ENCODE measurements around the gene HERC5.
A peak's percentile ranks its signal among the peaks of the same experiment; 100 is the strongest.

HERC5 gene

DNA sequence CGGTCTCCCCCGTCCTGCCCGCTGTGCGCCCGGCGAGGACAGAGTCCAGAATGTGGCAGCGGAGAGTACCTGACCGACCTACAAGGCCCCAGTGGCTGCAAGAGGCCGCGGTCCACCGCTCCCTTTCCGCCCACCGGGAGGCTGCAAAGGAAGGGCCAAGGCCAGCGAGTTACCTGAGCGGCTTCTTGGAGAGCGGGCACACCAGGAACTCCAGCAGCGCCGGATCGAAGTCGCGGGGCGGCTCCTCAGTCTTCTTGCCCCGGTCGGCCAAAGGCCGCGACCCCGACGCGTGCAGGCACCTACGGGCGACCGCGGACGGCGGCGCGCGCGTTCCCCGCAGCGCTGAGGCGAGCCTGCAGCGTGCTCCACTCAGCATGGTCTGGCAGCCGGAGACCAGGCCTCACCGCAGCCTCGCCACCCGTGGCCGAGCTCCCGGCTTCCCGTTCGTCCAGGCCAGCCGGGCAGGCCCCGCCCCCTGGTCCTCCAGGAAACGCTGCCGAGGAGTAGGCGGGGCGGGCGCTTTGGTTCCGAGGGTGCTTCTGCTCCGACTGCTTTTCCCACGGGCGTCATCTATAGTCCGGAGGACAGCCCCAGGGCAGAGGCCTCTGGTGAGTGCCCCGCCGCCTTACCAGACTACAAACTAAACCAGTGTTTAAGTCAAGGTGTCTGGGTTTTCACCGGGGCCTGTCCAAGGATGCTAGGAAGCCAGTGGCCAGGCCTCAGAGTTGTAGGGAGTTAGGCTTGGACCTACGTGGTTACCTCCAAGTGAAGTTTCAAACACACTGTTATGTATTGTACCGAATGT is 66.6 kb downstream of the HERC5 start, which contains the start of gene PYURF:
Gene PYURF (minus strand): TSS at position 452 of the 805 bp plus-strand sequence. CDS start 76 bp downstream, at position 376.
- DNase-seq, result peak; percentile 58 to 71 (median 67)

GRCh38 chr4:88524171-88524570 is 67.3 kb downstream of the HERC5 start:
- DNase-seq, result no peak

DNA sequence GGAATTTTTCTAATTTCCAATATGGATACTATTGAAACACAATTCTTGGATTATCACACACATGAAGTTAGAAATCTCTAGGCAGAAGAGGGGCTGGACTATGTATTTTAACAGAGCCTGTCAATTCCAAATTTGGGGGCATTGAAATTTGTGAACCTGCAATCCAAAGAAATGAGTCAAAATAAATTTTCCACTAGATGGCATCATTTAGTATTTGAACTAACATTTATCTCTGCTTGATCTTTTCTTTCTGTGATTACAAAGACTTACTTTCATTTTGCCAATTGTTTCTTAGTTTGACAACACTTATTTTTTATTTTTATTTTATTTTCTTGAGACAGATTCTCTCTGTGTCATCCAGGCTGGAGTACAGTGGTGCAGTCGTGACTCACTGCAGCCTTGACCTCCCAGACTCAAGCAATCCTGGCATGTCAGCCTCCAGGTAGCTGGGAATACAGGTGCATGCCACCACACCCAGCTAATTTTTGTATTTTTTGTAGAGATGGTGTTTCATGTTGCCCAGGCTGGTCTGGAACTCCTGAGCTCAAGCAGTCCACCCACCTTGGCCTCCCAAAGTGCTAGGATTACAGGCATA is 69.4 kb downstream of the HERC5 start:
- peak in 2 of 5 experiments; percentile 11 to 62 for DNase-seq

DNA sequence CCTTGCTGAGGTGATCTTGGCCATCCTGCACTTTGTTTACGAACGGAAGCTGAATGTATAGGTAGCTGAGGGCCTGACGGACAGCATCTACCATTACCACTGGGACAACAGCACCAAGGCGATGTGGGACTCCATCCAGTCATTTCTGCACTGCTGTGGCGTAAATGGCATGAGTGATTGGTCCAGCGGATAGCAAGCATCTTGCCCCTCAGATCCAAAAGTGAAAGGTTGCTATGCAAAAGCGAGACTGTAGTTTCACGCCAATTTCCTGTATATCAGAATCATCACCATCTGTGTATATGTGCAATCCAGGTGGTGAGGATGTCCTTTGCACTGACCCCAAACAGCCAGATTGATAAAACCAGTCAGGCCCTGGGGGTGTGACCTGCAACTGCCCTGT is 70.9 kb downstream of the HERC5 start:
- peak in 1 of 5 experiments; percentile 19 for DNase-seq

DNA sequence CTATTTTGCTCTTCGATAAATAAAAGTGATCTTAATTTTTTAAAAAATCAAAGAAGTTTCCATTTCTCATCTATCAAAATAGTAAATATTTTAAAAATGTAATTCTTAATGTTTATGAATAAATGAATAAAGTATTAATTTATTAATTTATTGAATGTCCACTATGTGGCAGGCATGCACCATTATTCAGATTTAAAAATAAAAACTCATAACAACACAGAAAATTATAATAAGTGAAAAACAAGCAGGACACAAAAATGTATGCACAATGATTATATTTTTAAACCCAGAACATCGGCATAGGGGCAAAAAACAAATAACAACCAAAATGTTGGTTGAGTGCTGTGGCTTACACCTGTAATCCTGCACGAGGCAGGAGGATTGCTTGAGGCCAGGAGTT is 71.9 kb downstream of the HERC5 start:
- DNase-seq, result no peak

- DNase-seq, result no peak
Observed at GRCh38 chr4:88531549-88531948, 74.6 kb downstream of the HERC5 start.

- no peak for DNase-seq
Observed at GRCh38 chr4:88533088-88533790, 76.3 kb downstream of the HERC5 start.

DNA sequence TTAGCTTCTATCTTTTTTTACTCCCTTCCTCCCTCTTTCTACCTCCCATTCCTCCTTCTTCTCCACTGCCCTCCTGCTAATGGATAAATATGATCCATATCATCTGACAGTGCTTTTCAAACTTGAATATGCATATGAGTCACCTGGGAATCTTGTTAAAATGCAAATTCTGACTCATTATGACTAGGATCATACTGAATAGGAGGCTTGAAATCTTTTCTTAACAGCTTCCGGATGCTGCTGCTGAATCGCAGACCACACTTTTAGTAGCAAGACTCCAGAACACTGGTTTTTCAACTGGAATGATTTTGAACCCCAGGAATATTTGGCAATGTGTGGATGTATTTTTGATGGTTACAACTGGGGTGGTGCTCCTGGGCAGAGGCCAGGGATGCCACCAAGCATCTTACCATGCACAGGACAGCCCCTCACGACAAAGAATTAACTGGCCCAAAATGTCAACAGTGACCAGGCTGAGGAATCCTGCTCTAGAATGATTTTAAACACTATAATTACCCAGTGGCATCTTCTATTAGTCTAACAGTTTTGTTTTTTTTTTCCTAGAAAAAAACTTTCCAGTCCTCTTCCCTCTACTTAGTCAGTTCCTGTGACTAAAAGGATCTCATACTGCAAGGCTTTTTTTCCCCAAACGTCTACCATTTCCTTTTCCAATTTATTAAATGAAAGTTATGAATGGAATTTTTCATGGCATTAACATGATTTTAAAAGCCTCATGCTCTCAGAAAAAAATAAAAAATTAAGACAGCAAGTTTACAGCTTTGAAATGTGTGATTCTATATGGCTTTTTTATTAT is 77.2 kb downstream of the HERC5 start:
- DNase-seq, result no peak

- no peak for DNase-seq
Observed at GRCh38 chr4:88535090-88535755, 78.3 kb downstream of the HERC5 start.

- no peak for DNase-seq
Observed at GRCh38 chr4:88537709-88538108, 80.8 kb downstream of the HERC5 start.

- DNase-seq, result peak; percentile 29 to 65 (median 56)
Observed at GRCh38 chr4:88539322-88540068, 82.6 kb downstream of the HERC5 start.

GRCh38 chr4:88549815-88550214 is 92.9 kb downstream of the HERC5 start:
- no peak for DNase-seq

All from T-helper 2 cell (primary cell).